ENCODE measurements around the gene MPO.
A peak's percentile ranks its signal among the peaks of the same experiment; 100 is the strongest.

Gene MPO

GRCh38 chr17:58278661-58279015 is 2.1 kb downstream of the MPO start:
- Mint-ChIP-seq H3K27ac (no peak overlapping the region), H3K4me1 (peaks cover 5% of the 10 kb centered on the region), H3K9me3 (no peaks in the 10 kb centered on the region)

GRCh38 chr17:58277802-58278595 is 2.7 kb downstream of the MPO start:
- TF ChIP-seq CTCF (IDR thresholded peaks at IDR 0.05), result no peak
- H3K9me3 Mint-ChIP-seq, result no peaks in the 10 kb centered on the region
- DNase-seq, result no peak
- H3K27me3 Mint-ChIP-seq (ENCODE audit: low read depth, poor library complexity), result peaks cover 25% of the 10 kb centered on the region
- no peaks in the 10 kb centered on the region for H3K36me3 Mint-ChIP-seq (ENCODE audit: low read depth)
- H3K4me3 Mint-ChIP-seq, result no peak overlapping the region
- peaks cover 5% of the 10 kb centered on the region for H3K4me1 Mint-ChIP-seq
- no peak overlapping the region for H3K27ac Mint-ChIP-seq

More at GRCh38 chr17:58278661-58279015, 2.1 kb downstream of the MPO start:
- DNase-seq, result no peak
- H3K27me3 Mint-ChIP-seq (ENCODE audit: low read depth, poor library complexity), result peaks cover 25% of the 10 kb centered on the region
- H3K36me3 Mint-ChIP-seq (ENCODE audit: low read depth), result no peaks in the 10 kb centered on the region
- H3K4me3 Mint-ChIP-seq, result no peak overlapping the region
- no peak for TF ChIP-seq CTCF (IDR thresholded peaks at IDR 0.05)

GRCh38 chr17:58277107-58277801 is 3.5 kb downstream of the MPO start:
- Mint-ChIP-seq H3K27ac (no peak overlapping the region), H3K36me3 (ENCODE audit: low read depth) (no peaks in the 10 kb centered on the region), H3K27me3 (ENCODE audit: low read depth, poor library complexity) (peaks cover 29% of the 10 kb centered on the region), H3K4me3 (no peak overlapping the region), H3K4me1 (peaks cover 5% of the 10 kb centered on the region), H3K9me3 (no peaks in the 10 kb centered on the region)
- TF ChIP-seq CTCF (IDR thresholded peaks at IDR 0.05), result peak; percentile 30
- DNase-seq, result no peak

GRCh38 chr17:58276423-58276822 is 4.3 kb downstream of the MPO start:
- no peak for TF ChIP-seq CTCF (IDR thresholded peaks at IDR 0.05)
- H3K9me3 Mint-ChIP-seq, result no peaks in the 10 kb centered on the region
- peaks cover 5% of the 10 kb centered on the region for H3K4me1 Mint-ChIP-seq
- peaks cover 28% of the 10 kb centered on the region for H3K27me3 Mint-ChIP-seq (ENCODE audit: low read depth, poor library complexity)
- no peaks in the 10 kb centered on the region for H3K36me3 Mint-ChIP-seq (ENCODE audit: low read depth)
- DNase-seq, result no peak
- H3K4me3 Mint-ChIP-seq, result no peak overlapping the region
- H3K27ac Mint-ChIP-seq, result no peak overlapping the region

- no peak for TF ChIP-seq CTCF (IDR thresholded peaks at IDR 0.05)
- peaks cover 32% of the 10 kb centered on the region for H3K27me3 Mint-ChIP-seq (ENCODE audit: low read depth, poor library complexity)
- no peak for DNase-seq
- H3K4me1 Mint-ChIP-seq, result peaks cover 5% of the 10 kb centered on the region
- no peak overlapping the region for H3K27ac Mint-ChIP-seq
- H3K4me3 Mint-ChIP-seq, result no peak overlapping the region
- no peaks in the 10 kb centered on the region for H3K36me3 Mint-ChIP-seq (ENCODE audit: low read depth)
- no peaks in the 10 kb centered on the region for H3K9me3 Mint-ChIP-seq
Observed at GRCh38 chr17:58275417-58275816, 5.3 kb downstream of the MPO start.

All from nephron progenitor cell (in vitro differentiated cells).